HepG2 (cell line): ENCODE results near the gene RMI1. TPM values are rescaled to one million over a fixed set of nuclear protein-coding genes. Genes with fewer than 3 reads are reported as not detected.
A peak's percentile ranks its signal among the peaks of the same experiment; 100 is the strongest.

Source experiments
- ATAC-seq: fragments of 200-7000 bp; cut with Tn5 transposase; 3 replicates; pipeline ENCODE4 v1.9.1; 2020; ENCODE audit warnings: mild to moderate bottlenecking, moderate library complexity
- BruUV-seq: library from RNA; stranded (reverse); fragments of 400-500 nt; replicated peaks from 2 replicates; lab custom pipeline; 2021; lab: Mats Ljungman, UMichigan
- CTCF ChIA-PET: fragments of 300-600 bp; formaldehyde crosslinking; extraction: SDS; loops from one replicate; lab custom pipeline; 2021; ENCODE audit warnings: low total read pairs, inconsistent platforms, low intra/inter-chr PET ratio; lab: Yijun Ruan, JAX
- POLR2A ChIA-PET: fragments of 350-600 bp; sonication (Branson Sonifier 250); formaldehyde crosslinking; loops from one replicate; lab custom pipeline; 2020; ENCODE audit warnings: antibody characterized with exemption, inconsistent platforms; lab: Yijun Ruan, JAX
- DNase-seq: peaks from one replicate; pipeline ENCODE4 v3.0.0-alpha.2; 2015; ENCODE audit warnings: low spot score
- FAIRE-seq: peaks from 3 replicates; lab custom pipeline; 2011; peaks lifted over from hg19 to GRCh38; lab: Jason Lieb, UNC
- H2AFZ ChIP-seq: one replicate; pipeline ENCODE4 v1.6.1; 2011; ENCODE audit warnings: low read length, inconsistent platforms
- H3K27ac ChIP-seq: fragments of 300-600 bp; 3 replicates; pipeline ENCODE4 v1.8.0; 2011; ENCODE audit warnings: mixed run types, mild to moderate bottlenecking, mixed read lengths, low read length, inconsistent platforms; ENCODE audit not compliant: insufficient read depth; ENCODE audit errors: extremely low read length
- H3K27me3 ChIP-seq, 2 experiments: fragments of 200-600 bp in 1 of 2; 2 replicates in 1 of 2; 3 replicates in 1 of 2; pipeline versions ENCODE4 v1.6.0 to v1.8.0; 2011; ENCODE audit warnings: low read length in 2 of 2, mild to moderate bottlenecking in 2 of 2, moderate library complexity in 2 of 2, inconsistent platforms in 1 of 2; ENCODE audit not compliant: insufficient read depth in 2 of 2, control insufficient read depth in 1 of 2
- H3K36me3 ChIP-seq, 2 experiments: fragments of 200-600 bp in 1 of 2; replicated peaks in 1 of 2; 2 replicates in 1 of 2; 3 replicates in 1 of 2; pipeline versions ENCODE4 v1.5.1 to v1.8.0; 2011; ENCODE audit warnings: low read length in 2 of 2, inconsistent platforms in 1 of 2; ENCODE audit not compliant: insufficient read depth in 2 of 2, control insufficient read depth in 1 of 2
- H3K4me1 ChIP-seq: 2 replicates; pipeline ENCODE4 v1.5.1; 2012; ENCODE audit warnings: low read length, inconsistent platforms; ENCODE audit not compliant: insufficient read depth
- H3K4me2 ChIP-seq: 2 replicates; pipeline ENCODE4 v1.6.0; 2011; ENCODE audit warnings: low read depth, low read length, inconsistent platforms
- H3K4me3 ChIP-seq, 3 experiments: fragments of 200-600 bp in 1 of 3; sonication (generic), shearing (Covaris generic) in 1 of 3; replicated peaks in 1 of 3; 2 replicates each; pipeline ENCODE4 v1.5.1; 2011 to 2016; ENCODE audit warnings: low read length in 3 of 3, inconsistent platforms in 2 of 3, low read depth in 2 of 3, mild to moderate bottlenecking in 2 of 3, control low read depth in 1 of 3, mixed read lengths in 1 of 3; ENCODE audit not compliant: insufficient read depth in 1 of 3
- H3K79me2 ChIP-seq: one replicate; pipeline ENCODE4 v1.6.1; 2011; ENCODE audit warnings: low read length, inconsistent platforms; ENCODE audit not compliant: insufficient read depth
- H3K9ac ChIP-seq: 2 replicates; pipeline ENCODE4 v1.6.0; 2011; ENCODE audit warnings: mild to moderate bottlenecking, low read depth, low read length, inconsistent platforms; ENCODE audit not compliant: insufficient read depth
- H3K9me3 ChIP-seq: 2 replicates; pipeline ENCODE4 v1.5.1; 2012; ENCODE audit warnings: mild to moderate bottlenecking, low read length
- H4K20me1 ChIP-seq: 2 replicates; pipeline ENCODE4 v1.6.0; 2011; ENCODE audit warnings: inconsistent platforms, mild to moderate bottlenecking, low read length, moderate library complexity; ENCODE audit not compliant: insufficient read depth
- DR1 ChIP-seq: sonication (generic); formaldehyde crosslinking; IDR thresholded peaks from 2 replicates; pipeline ENCODE4 v1.8.0; 2021; ENCODE audit warnings: mild to moderate bottlenecking, missing genetic modification reagents, inconsistent platforms
- FOXK1 ChIP-seq: sonication (generic); formaldehyde crosslinking; IDR thresholded peaks from 2 replicates; pipeline ENCODE4 v1.4.0; 2020; ENCODE audit warnings: low read depth, missing genetic modification reagents, borderline replicate concordance
- HES4 ChIP-seq: sonication (generic); formaldehyde crosslinking; IDR thresholded peaks from 2 replicates; pipeline ENCODE4 v1.9.0; 2021; ENCODE audit warnings: mild to moderate bottlenecking, missing genetic modification reagents, borderline replicate concordance
- HNF4G ChIP-seq, 2 experiments: sonication (generic) in 1 of 2; formaldehyde crosslinking in 1 of 2; IDR thresholded peaks; 2 replicates each; pipeline versions ENCODE4 v1.4.0 to v1.6.1; 2011 to 2020; ENCODE audit warnings: borderline replicate concordance in 2 of 2, low read depth in 2 of 2, mild to moderate bottlenecking in 2 of 2, low read length in 1 of 2, missing genetic modification reagents in 1 of 2, moderate library complexity in 1 of 2
- MAFK ChIP-seq, 2 experiments: IDR thresholded peaks in 1 of 2; conservative IDR thresholded peaks in 1 of 2; 2 replicates each; pipeline ENCODE4 v1.6.1; 2011; ENCODE audit warnings: improper control_type of control experiment in 2 of 2, low read length in 2 of 2
- NR2F2 ChIP-seq: IDR thresholded peaks from 2 replicates; pipeline ENCODE4 v1.6.1; 2012; ENCODE audit warnings: low read depth, inconsistent platforms, borderline replicate concordance
- PAF1 ChIP-seq: IDR thresholded peaks from 2 replicates; pipeline ENCODE4 v1.6.1; 2016; ENCODE audit warnings: missing genetic modification reagents, missing compliant biosample characterization
- PITX1 ChIP-seq: sonication (generic); formaldehyde crosslinking; IDR thresholded peaks from 2 replicates; pipeline ENCODE4 v1.5.1; 2020; ENCODE audit warnings: mild to moderate bottlenecking, missing genetic modification reagents
- POLR2A ChIP-seq, 2 experiments: IDR thresholded peaks; 2 replicates each; pipeline ENCODE4 v1.6.1; 2011; ENCODE audit warnings: low read depth in 2 of 2, low read length in 2 of 2, mild to moderate bottlenecking in 1 of 2, moderate library complexity in 1 of 2; ENCODE audit not compliant: insufficient read depth in 1 of 2
- RAD21 ChIP-seq: fragments of 450-650 bp; formaldehyde crosslinking; IDR thresholded peaks from 2 replicates; pipeline ENCODE4 v1.5.0; 2020; ENCODE audit warnings: mild to moderate bottlenecking
- STAG1 ChIP-seq: sonication (generic); formaldehyde crosslinking; IDR thresholded peaks from 2 replicates; pipeline ENCODE4 v1.4.0; 2020; ENCODE audit warnings: missing genetic modification reagents
- THAP11 ChIP-seq: IDR thresholded peaks from 2 replicates; pipeline ENCODE4 v1.6.1; 2016; ENCODE audit warnings: missing biosample characterization, missing genetic modification reagents
- XRCC5 ChIP-seq: fragments of 200-400 bp; formaldehyde crosslinking; optimal IDR thresholded peaks from 2 replicates; pipeline ENCODE3; 2017; ENCODE audit warnings: mild to moderate bottlenecking, low read length
- ZKSCAN8 ChIP-seq: IDR thresholded peaks from 2 replicates; pipeline ENCODE4 v1.6.1; 2016; ENCODE audit warnings: borderline replicate concordance, missing genetic modification reagents, missing compliant biosample characterization
- ZNF101 ChIP-seq: sonication (generic); formaldehyde crosslinking; IDR thresholded peaks from 2 replicates; pipeline ENCODE4 v1.4.0; 2020; ENCODE audit warnings: mild to moderate bottlenecking, low read depth, missing genetic modification reagents, borderline replicate concordance
- ZNF121 ChIP-seq: sonication (generic); formaldehyde crosslinking; IDR thresholded peaks from 2 replicates; pipeline ENCODE4 v1.5.0; 2020; ENCODE audit warnings: mild to moderate bottlenecking, missing genetic modification reagents
- ZNF451 ChIP-seq: sonication (generic); formaldehyde crosslinking; IDR thresholded peaks from 2 replicates; pipeline ENCODE4 v1.5.0; 2020; ENCODE audit warnings: mild to moderate bottlenecking, missing genetic modification reagents
- ZNF567 ChIP-seq: sonication (generic); formaldehyde crosslinking; IDR thresholded peaks from 2 replicates; pipeline ENCODE4 v1.8.1; 2023; ENCODE audit warnings: mild to moderate bottlenecking, missing genetic modification reagents, borderline replicate concordance
- whole genome bisulfite sequencing: methylation state at CpG from one replicate; pipeline ENCODE4 v1.1.6; 2017; ENCODE audit warnings: low lambda C conversion rate; 5-methylcytosine and 5-hydroxymethylcytosine counted together
- in situ Hi-C: cut with HindIII; loops from 2 replicates; pipeline ENCODE4 v1.10.0; 2017; ENCODE audit warnings: low pct_unique_long_range_greater_than_20kb; ENCODE audit not compliant: extremely low pct_ligation_motif_present
- intact Hi-C: fragments of 100-400 bp; cut with micrococcal nuclease; formaldehyde crosslinking; loops from one replicate; pipeline ENCODE4 v1.10.0; 2022; ENCODE audit not compliant: unreplicated experiment
- polyA plus RNA-seq, 8 experiments: library from polyadenylated mRNA; depleted of rRNA in 3 of 8; stranded (reverse) in 7 of 8; unstranded in 1 of 8; fragments of >200 nt; fragmentation: Illumina TruSeq in 4 of 8; extraction: Trizol in 4 of 8; gene quantifications; 2 replicates each; pipeline versions ENCODE4 v1.2.1 to v1.2.3, GENCODE V29; 2011 to 2016; ENCODE audit warnings: low read depth in 4 of 8, missing spikeins in 1 of 8, mixed read lengths in 1 of 8; ENCODE audit not compliant: insufficient read depth in 1 of 8
- total RNA-seq, 5 experiments: library from RNA; depleted of rRNA; stranded (reverse); fragments of >200 nt; fragmentation: Illumina TruSeq; extraction: Trizol; gene quantifications; 2 replicates each; pipeline ENCODE4 v1.2.3, GENCODE V29; 2016; ENCODE audit warnings: low read depth in 1 of 5
- TF ChIP-seq, protein P1 (sequence below): sonication (generic); formaldehyde crosslinking; IDR thresholded peaks from 2 replicates; pipeline ENCODE4 v1.8.1; 2023; ENCODE audit warnings: mild to moderate bottlenecking, missing genetic modification reagents, borderline replicate concordance
- TF ChIP-seq, protein P2 (sequence below): IDR thresholded peaks from 2 replicates; pipeline ENCODE4 v1.6.1; 2016; ENCODE audit warnings: control low read depth

RMI1 gene
- total and polyA plus RNA-seq, 2 of the 13 experiments (the other 11 are each of a cell fraction or from before 2014, with no cell fraction given) = 0.54 to 3.7 TPM

DNA sequence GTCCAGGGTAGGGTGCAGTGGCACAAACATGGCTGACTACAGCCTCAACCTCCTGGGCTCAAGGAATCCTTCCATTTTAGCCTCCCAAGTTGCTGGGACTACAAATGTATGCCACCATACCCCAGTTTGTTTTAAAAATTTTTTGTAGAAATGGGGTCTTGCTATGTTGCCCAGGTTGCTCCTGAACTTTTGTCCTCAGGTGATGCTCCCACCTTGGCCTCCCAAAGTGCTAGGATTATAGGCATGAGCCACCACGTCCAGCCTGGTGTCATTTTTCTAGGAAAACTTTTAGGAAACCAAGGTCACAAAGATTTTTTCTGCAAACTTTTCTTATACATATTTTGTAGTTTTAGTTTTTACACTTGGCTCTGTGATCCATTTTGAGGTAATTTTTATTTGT is 10.8 kb downstream of the RMI1 start:
- CTCF ChIA-PET = no interaction called here
- peaks cover 26% of the 10 kb centered on the region for H3K79me2 ChIP-seq
- intact Hi-C loops = no loop called here

DNA sequence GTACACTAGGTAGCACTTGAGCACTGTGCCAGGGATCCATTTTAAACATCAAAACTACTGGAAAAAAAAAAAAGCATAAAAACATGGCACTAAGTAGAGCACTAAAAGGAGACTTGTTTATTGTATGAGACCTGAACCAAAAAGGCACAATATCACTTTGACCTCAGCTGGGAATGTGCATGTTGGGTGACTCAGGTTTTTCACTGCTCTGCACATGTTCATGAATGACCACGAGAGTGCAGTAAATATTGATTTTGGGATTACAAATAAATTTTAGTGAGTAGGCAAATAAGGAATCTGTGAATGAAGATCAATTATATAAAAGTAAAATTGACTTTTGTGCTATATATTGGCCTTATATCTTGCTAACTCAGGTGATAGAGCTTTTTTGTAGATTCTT is 11.8 kb downstream of the RMI1 start:
- Histone ChIP-seq H3K36me3 (no peaks in the 10 kb centered on the region), H3K9me3 (no peaks in the 10 kb centered on the region), H3K79me2 (peaks cover 23% of the 10 kb centered on the region), H3K9ac (no peak overlapping the region), H3K4me3 (no peak overlapping the region), H3K4me2 (peak overlapping the region; percentile 16; the same call in 1 of the 2 replicates), H3K27ac (peak overlapping the region; percentile 61), H3K4me1 (peaks cover 37% of the 10 kb centered on the region), H4K20me1 (no peaks in the 10 kb centered on the region), H3K27me3 (no peaks in the 10 kb centered on the region), H2AFZ (no peak overlapping the region)
- in situ Hi-C loops (no loop called here), intact Hi-C loops (no loop called here)
- no TSS peak for BruUV-seq
- ATAC-seq = peak; percentile 93
- 4% methylated on average over 1 of the region's 1 CpG for WGBS
- ChIA-PET CTCF (interaction anchor here (1.0 kb wide), 1 partner anchor 269 kb away, joined by 3 read pairs; no protein-coding TSS in a partner anchor), POLR2A (interaction anchor here (1.2 kb wide), 1 partner anchor 12 kb away, joined by 12 read pairs; the partner anchor contains the start of genes HNRNPK and RMI1)
- peak; percentile 23 for FAIRE-seq
- peak; percentile 84 for DNase-seq
- TF ChIP-seq DR1 (CRISPR knock-in tag) (no peak), XRCC5 (no peak), FOXK1 (CRISPR knock-in tag) (peak; percentile 57; the same call in 1 of the 2 replicates), RAD21 (no peak), HES4 (CRISPR knock-in tag) (no peak), POLR2A (IDR thresholded peaks at IDR 0.05; ENCODE audit: insufficient read depth in 1 of 2, low read depth in 2 of 2, low read length in 2 of 2) (no peak), THAP11 (CRISPR knock-in tag) (peak; percentile 15; the same call in 1 of the 2 replicates), STAG1 (CRISPR knock-in tag) (peak; percentile 36), PAF1 (no peak), PITX1 (CRISPR knock-in tag) (peak; percentile 93), NR2F2 (0 out of 2 replicates have a peak, but pooled peaks have one; percentile 55), HNF4G (IDR thresholded peaks at IDR 0.05; ENCODE audit: borderline replicate concordance, low read depth, low read length) (0 out of 2 replicates have a peak, but pooled peaks have one; percentile 12), HNF4G (CRISPR knock-in tag; IDR thresholded peaks at IDR 0.05; ENCODE audit: borderline replicate concordance, low read depth) (no peak), ZNF101 (CRISPR knock-in tag) (no peak), ZNF451 (CRISPR knock-in tag) (no peak), MAFK (conservative IDR thresholded peaks at IDR 0.05 in 1 of 2, IDR thresholded peaks at IDR 0.05 in 1 of 2; ENCODE audit: low read length in 2 of 2) (peak; percentile 54 to 63; a peak in 3 of 4 replicates), ZNF567 (CRISPR knock-in tag) (no peak)
- TF ChIP-seq, protein P1, sequence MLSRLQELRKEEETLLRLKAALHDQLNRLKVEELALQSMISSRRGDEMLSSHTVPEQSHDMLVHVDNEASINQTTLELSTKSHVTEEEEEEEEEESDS (CRISPR knock-in tag) = no peak
- TF ChIP-seq, protein P2, sequence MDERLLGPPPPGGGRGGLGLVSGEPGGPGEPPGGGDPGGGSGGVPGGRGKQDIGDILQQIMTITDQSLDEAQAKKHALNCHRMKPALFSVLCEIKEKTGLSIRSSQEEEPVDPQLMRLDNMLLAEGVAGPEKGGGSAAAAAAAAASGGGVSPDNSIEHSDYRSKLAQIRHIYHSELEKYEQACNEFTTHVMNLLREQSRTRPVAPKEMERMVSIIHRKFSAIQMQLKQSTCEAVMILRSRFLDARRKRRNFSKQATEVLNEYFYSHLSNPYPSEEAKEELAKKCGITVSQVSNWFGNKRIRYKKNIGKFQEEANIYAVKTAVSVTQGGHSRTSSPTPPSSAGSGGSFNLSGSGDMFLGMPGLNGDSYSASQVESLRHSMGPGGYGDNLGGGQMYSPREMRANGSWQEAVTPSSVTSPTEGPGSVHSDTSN (CRISPR knock-in tag) = no peak

More for the DNA sequence above, 10.8 kb downstream of the RMI1 start:
- H3K9me3 ChIP-seq = no peaks in the 10 kb centered on the region
- no peak for TF ChIP-seq ZKSCAN8 (CRISPR knock-in tag)
- TF ChIP-seq ZNF121 (CRISPR knock-in tag) = peak; percentile 86
- TF ChIP-seq, all 625 proteins: peak for 1
- peak overlapping the region; percentile 15 for H3K27ac ChIP-seq
- no peak overlapping the region for H2AFZ ChIP-seq
- H3K4me2 ChIP-seq = no peak overlapping the region
- WGBS = 94% methylated on average over 1 of the region's 1 CpG
- no peak for FAIRE-seq
- POLR2A ChIA-PET = no interaction called here
- BruUV-seq = no TSS peak
- H3K9ac ChIP-seq = no peak overlapping the region
- no peaks in the 10 kb centered on the region for H3K36me3 ChIP-seq
- H3K27me3 ChIP-seq = no peaks in the 10 kb centered on the region
- H4K20me1 ChIP-seq = no peaks in the 10 kb centered on the region
- H3K4me3 ChIP-seq = no peak overlapping the region
- DNase-seq = no peak
- in situ Hi-C loops = no loop called here
- peaks cover 48% of the 10 kb centered on the region for H3K4me1 ChIP-seq
- ATAC-seq = no peak
